Measurements from ENCODE around the gene SFSWAP. TPM values are rescaled to one million over a fixed set of nuclear protein-coding genes. Genes with fewer than 3 reads are reported as not detected.

Gene SFSWAP
- total RNA-seq, 1 experiment from 2014 or later: 33.4 TPM

- no peak overlapping the region for H3K4me3 ChIP-seq (ENCODE audit: insufficient read depth, low read depth, low read length)
- H3K36me3 ChIP-seq (replicated peaks; ENCODE audit: control insufficient read depth, insufficient read depth, low read length): peaks cover 17% of the 10 kb centered on the region
- no peaks in the 10 kb centered on the region for H3K27me3 ChIP-seq (ENCODE audit: control insufficient read depth, insufficient read depth, low read length)
- DNase-seq: peak; percentile 77
These were observed 73.1 kb downstream of the SFSWAP start for GRCh38 chr12:131783915-131784541.

- no peak overlapping the region for H3K4me3 ChIP-seq (ENCODE audit: insufficient read depth, low read depth, low read length)
- H3K36me3 ChIP-seq (replicated peaks; ENCODE audit: control insufficient read depth, insufficient read depth, low read length): peaks cover 18% of the 10 kb centered on the region
- no peaks in the 10 kb centered on the region for H3K27me3 ChIP-seq (ENCODE audit: control insufficient read depth, insufficient read depth, low read length)
- peak; percentile 78 for DNase-seq
These were observed 74.2 kb downstream of the SFSWAP start for GRCh38 chr12:131784909-131785762.

DNA sequence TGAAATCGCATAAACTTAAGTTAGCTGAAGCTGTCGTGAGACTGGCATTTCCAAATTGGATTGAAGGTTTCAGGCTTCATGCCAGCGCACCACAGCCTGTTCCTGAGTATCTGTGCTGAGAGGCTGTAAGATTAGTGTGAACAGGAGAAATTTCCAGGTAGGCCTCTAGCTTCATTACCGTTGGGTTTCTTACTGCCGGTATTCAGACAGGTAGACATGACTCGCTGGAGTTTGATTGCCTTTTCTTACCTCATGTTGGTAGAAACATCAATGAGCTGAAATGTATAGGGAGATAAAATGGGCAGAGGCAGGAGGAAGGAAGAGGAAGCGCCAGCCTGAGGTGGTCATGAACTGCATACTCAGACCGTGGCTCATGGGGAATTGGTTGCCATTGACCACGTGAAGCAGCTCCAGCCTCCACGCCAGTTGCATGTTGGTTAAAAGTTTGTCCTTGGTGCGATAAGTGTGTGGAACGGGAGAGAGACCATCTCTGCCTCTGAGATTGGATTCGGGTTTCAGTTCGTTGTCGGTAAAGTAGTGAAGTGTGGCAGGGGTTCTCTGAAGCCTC, 75.0 kb downstream of the SFSWAP start:
- peaks cover 16% of the 10 kb centered on the region for H3K36me3 ChIP-seq (replicated peaks; ENCODE audit: control insufficient read depth, insufficient read depth, low read length)
- H3K4me3 ChIP-seq (ENCODE audit: insufficient read depth, low read depth, low read length): no peak overlapping the region
- no peak for DNase-seq
- no peaks in the 10 kb centered on the region for H3K27me3 ChIP-seq (ENCODE audit: control insufficient read depth, insufficient read depth, low read length)

DNA sequence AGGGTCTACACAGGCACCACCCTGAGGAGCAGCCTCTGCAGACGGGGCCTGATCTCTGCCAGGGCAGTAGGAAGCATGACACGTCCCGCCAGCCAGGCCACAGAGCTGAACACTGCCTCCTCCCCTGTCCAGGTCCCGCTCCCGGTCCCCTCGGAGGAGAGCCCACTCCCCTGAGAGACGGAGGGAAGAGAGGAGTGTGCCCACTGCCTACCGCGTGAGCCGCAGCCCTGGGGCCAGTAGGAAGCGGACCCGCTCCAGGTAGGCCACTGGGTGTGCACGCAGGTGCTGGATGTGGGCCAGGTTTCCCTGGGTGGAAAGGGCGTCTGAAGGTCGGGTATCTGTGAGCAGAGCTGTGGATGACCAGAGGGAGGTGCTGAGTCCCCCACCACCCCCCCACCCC, 75.4 kb downstream of the SFSWAP start:
- Histone ChIP-seq H3K36me3 (replicated peaks; ENCODE audit: control insufficient read depth, insufficient read depth, low read length) (peaks cover 16% of the 10 kb centered on the region), H3K27me3 (ENCODE audit: control insufficient read depth, insufficient read depth, low read length) (no peaks in the 10 kb centered on the region), H3K4me3 (ENCODE audit: insufficient read depth, low read depth, low read length) (no peak overlapping the region)
- no peak for DNase-seq

DNA sequence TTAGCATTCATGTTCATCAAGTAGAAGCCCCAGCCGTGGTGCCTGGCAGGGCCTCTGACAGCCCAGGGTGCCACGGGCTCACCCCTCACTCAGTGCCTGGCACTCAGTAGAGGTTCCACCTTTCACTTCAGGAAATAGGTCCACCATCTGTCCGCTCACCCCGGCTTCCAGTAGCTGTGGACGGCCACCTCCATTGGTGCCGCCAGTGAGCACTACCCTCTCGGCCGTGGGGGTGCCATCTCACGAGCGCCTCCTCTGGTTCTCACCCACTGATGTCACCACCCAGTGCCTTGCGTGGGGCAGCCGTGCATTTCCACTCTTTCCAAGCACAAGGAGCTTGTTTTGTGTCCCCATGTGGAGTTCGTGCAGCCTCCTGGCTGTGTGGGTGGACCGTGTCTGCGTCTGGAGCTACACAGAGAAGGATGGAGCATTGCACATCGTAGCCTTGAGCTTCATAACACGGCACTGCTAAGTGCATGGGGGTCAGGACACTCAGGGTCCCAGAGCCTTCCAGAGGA, 76.3 kb downstream of the SFSWAP start:
- no peak for DNase-seq
- H3K27me3 ChIP-seq (ENCODE audit: control insufficient read depth, insufficient read depth, low read length): no peaks in the 10 kb centered on the region
- no peak overlapping the region for H3K4me3 ChIP-seq (ENCODE audit: insufficient read depth, low read depth, low read length)
- peaks cover 16% of the 10 kb centered on the region for H3K36me3 ChIP-seq (replicated peaks; ENCODE audit: control insufficient read depth, insufficient read depth, low read length)

GRCh38 chr12:131788070-131788469, 77.2 kb downstream of the SFSWAP start:
- no peaks in the 10 kb centered on the region for H3K27me3 ChIP-seq (ENCODE audit: control insufficient read depth, insufficient read depth, low read length)
- H3K4me3 ChIP-seq (ENCODE audit: insufficient read depth, low read depth, low read length): no peak overlapping the region
- H3K36me3 ChIP-seq (replicated peaks; ENCODE audit: control insufficient read depth, insufficient read depth, low read length): peaks cover 16% of the 10 kb centered on the region
- DNase-seq: no peak

- DNase-seq: no peak
- Histone ChIP-seq H3K36me3 (replicated peaks; ENCODE audit: control insufficient read depth, insufficient read depth, low read length) (peaks cover 16% of the 10 kb centered on the region), H3K4me3 (ENCODE audit: insufficient read depth, low read depth, low read length) (no peak overlapping the region), H3K27me3 (ENCODE audit: control insufficient read depth, insufficient read depth, low read length) (no peaks in the 10 kb centered on the region)
These were observed 78.7 kb downstream of the SFSWAP start for GRCh38 chr12:131789638-131790037.

DNA sequence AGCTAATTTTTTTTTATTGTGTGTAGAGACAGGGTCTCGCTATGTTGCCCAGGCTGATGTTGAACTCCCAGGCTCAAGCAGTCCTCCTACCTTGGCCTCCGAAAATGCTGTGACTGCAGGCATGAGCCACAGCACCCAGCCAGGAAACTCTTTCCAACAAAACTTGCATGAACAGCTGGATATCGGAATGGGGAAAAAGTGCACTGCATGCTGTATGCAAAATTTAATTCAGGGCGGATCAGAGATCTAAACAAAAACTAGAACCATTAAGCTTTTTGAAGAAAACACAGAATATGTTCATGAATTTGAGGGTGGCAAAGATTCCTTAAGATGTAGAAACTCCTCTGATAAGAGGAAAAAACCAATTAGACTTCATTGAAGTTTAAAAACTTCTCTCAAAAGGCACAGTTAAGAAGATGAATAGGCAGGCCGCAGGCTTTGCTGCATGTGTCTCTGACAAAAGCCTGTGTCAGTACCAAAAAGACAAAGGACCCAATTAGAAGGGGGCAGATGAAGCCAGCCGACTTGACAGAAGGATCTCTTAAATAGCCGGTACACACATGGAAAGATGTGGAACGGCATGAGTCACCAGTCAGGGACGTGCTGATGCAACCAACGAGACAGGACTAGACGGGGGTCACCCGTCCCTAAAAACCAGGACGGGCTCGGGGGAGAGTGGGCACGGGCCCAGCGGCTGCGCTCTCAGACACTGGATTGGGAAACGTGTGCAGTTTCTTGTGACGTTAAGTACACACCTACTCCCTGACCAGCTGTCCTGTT, 82.5 kb downstream of the SFSWAP start:
- peaks cover 2% of the 10 kb centered on the region for H3K36me3 ChIP-seq (replicated peaks; ENCODE audit: control insufficient read depth, insufficient read depth, low read length)
- H3K4me3 ChIP-seq (ENCODE audit: insufficient read depth, low read depth, low read length): no peak overlapping the region
- DNase-seq: no peak
- no peaks in the 10 kb centered on the region for H3K27me3 ChIP-seq (ENCODE audit: control insufficient read depth, insufficient read depth, low read length)

DNA sequence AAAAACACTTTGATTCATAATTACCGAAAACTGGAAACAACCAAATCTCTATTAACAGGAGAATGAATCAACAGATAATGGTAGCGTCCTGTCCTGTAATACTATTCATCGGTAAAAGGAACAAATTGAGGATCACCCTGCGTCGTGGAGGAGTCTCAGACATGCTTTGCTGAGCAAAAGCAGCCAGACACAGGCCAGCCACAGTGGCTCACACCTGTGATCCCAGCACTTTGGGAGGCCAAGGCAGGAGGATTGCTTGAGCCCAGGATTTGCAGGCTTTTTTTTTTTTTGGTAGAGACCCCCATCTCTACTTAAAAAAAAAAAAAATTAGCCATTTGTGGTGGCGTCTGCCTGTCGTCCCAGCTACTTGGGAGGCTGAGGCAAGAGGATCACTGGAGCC, 83.2 kb downstream of the SFSWAP start:
- H3K4me3 ChIP-seq (ENCODE audit: insufficient read depth, low read depth, low read length): no peak overlapping the region
- H3K27me3 ChIP-seq (ENCODE audit: control insufficient read depth, insufficient read depth, low read length): no peaks in the 10 kb centered on the region
- peaks cover 4% of the 10 kb centered on the region for H3K36me3 ChIP-seq (replicated peaks; ENCODE audit: control insufficient read depth, insufficient read depth, low read length)
- DNase-seq: no peak

DNA sequence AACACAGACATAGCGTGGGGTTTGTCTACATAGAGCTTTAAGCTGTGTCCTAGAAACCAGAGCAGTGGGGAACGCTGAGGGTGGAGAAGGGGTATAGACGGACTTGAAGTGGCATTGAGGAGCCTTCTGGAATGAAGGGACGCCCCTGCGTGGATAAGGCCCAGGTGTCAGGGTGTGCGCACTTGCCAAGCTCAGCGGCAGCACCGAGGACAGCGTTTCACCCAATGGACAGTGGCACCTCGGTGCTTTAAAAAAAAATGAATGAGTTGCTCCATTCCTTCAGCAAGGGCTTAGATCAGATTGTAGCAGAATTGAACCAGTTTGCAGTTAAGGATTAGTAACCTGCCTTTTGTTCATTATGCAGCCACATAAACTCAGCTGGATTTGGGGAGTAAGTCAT, 83.7 kb downstream of the SFSWAP start:
- H3K27me3 ChIP-seq (ENCODE audit: control insufficient read depth, insufficient read depth, low read length): no peaks in the 10 kb centered on the region
- no peak for DNase-seq
- no peak overlapping the region for H3K4me3 ChIP-seq (ENCODE audit: insufficient read depth, low read depth, low read length)
- H3K36me3 ChIP-seq (replicated peaks; ENCODE audit: control insufficient read depth, insufficient read depth, low read length): peaks cover 6% of the 10 kb centered on the region

DNA sequence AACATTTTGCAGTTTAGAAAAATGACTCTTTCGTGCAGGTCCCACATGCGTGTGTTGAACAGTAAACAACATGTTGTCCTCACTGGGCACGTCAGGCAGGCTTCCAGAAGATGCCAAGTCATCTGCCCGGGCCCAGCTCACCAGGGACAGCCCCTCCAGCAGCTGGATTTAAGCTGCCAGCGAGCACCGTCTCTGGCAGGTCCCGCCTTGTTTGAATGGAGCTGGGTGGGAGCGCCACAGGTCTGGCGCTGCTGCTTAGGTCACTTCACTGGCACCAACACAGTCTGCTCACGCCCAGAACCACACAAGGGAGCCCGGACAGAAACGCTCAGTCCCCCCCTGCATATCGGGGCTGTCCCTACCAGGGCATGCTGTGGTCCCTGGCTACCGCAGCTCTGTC, 84.2 kb downstream of the SFSWAP start:
- DNase-seq: no peak
- H3K27me3 ChIP-seq (ENCODE audit: control insufficient read depth, insufficient read depth, low read length): no peaks in the 10 kb centered on the region
- H3K4me3 ChIP-seq (ENCODE audit: insufficient read depth, low read depth, low read length): no peak overlapping the region
- peaks cover 4% of the 10 kb centered on the region for H3K36me3 ChIP-seq (replicated peaks; ENCODE audit: control insufficient read depth, insufficient read depth, low read length)

- Histone ChIP-seq H3K4me3 (ENCODE audit: insufficient read depth, low read depth, low read length) (no peak overlapping the region), H3K27me3 (ENCODE audit: control insufficient read depth, insufficient read depth, low read length) (no peaks in the 10 kb centered on the region), H3K36me3 (replicated peaks; ENCODE audit: control insufficient read depth, insufficient read depth, low read length) (peaks cover 4% of the 10 kb centered on the region)
- DNase-seq: peak; percentile 86
These were observed 85.0 kb downstream of the SFSWAP start for GRCh38 chr12:131795690-131796410.

- Histone ChIP-seq H3K27me3 (ENCODE audit: control insufficient read depth, insufficient read depth, low read length) (no peaks in the 10 kb centered on the region), H3K4me3 (ENCODE audit: insufficient read depth, low read depth, low read length) (no peak overlapping the region), H3K36me3 (replicated peaks; ENCODE audit: control insufficient read depth, insufficient read depth, low read length) (peaks cover 4% of the 10 kb centered on the region)
- DNase-seq: no peak
These were observed 85.5 kb downstream of the SFSWAP start for GRCh38 chr12:131796411-131796736.
